Common myeloid progenitor, CD34-positive (primary cell): ENCODE measurements around the gene NGB.

Experiments
- CTCF ChIA-PET: fragments of 350-600 bp; sonication (Branson Sonifier 250); formaldehyde crosslinking; loops from one replicate; lab custom pipeline; 2021; ENCODE audit warnings: antibody characterized with exemption; lab: Charles Lee
- POLR2A ChIA-PET: fragments of 350-600 bp; sonication (Branson Sonifier 250); formaldehyde crosslinking; loops from one replicate; lab custom pipeline; 2021; ENCODE audit warnings: antibody characterized with exemption; lab: Charles Lee
- DNase-seq, 3 donors: peaks; one replicate each; pipeline versions ENCODE4 v3.0.0 to v3.0.0-alpha.2; 2013
- H3K27ac ChIP-seq, 2 experiments: 1 replicate in 1 of 2; 2 replicates in 1 of 2; pipeline ENCODE4 v1.7.0; 2013; ENCODE audit warnings: inconsistent platforms in 2 of 2, low read length in 2 of 2, mild to moderate bottlenecking in 2 of 2, low read depth in 1 of 2, moderate library complexity in 1 of 2; ENCODE audit not compliant: severe bottlenecking in 2 of 2, insufficient read depth in 1 of 2, poor library complexity in 1 of 2
- H3K27me3 ChIP-seq, 5 experiments: replicated peaks in 2 of 5; 1 replicate in 3 of 5; 2 replicates in 2 of 5; pipeline versions ENCODE4 v1.6.1 to v1.7.0; 2013; ENCODE audit warnings: low read length in 4 of 5, mild to moderate bottlenecking in 2 of 5, moderate library complexity in 2 of 5, inconsistent platforms in 1 of 5; ENCODE audit not compliant: insufficient read depth in 5 of 5, control insufficient read depth in 4 of 5
- H3K36me3 ChIP-seq, 4 experiments: 1 replicate in 2 of 4; 2 replicates in 2 of 4; pipeline versions ENCODE4 v1.6.1 to v1.7.0; 2013; ENCODE audit warnings: low read length in 3 of 4, control low read depth in 1 of 4, mild to moderate bottlenecking in 1 of 4; ENCODE audit not compliant: control insufficient read depth in 4 of 4, insufficient read depth in 4 of 4
- H3K4me1 ChIP-seq, 4 experiments: 1 replicate in 3 of 4; 2 replicates in 1 of 4; pipeline versions ENCODE4 v1.6.1 to v1.7.1; 2013; ENCODE audit warnings: low read length in 3 of 4, mild to moderate bottlenecking in 3 of 4, control low read depth in 1 of 4, inconsistent platforms in 1 of 4, moderate library complexity in 1 of 4; ENCODE audit not compliant: control insufficient read depth in 4 of 4, insufficient read depth in 4 of 4; ENCODE audit errors: control extremely low read depth in 1 of 4
- H3K4me3 ChIP-seq, 7 experiments: 1 replicate in 4 of 7; 2 replicates in 3 of 7; pipeline versions ENCODE4 v1.5.1 to v1.7.0; 2013; ENCODE audit warnings: mild to moderate bottlenecking in 7 of 7, low read length in 6 of 7, moderate library complexity in 6 of 7, inconsistent platforms in 2 of 7, low read depth in 2 of 7, control low read depth in 1 of 7; ENCODE audit not compliant: insufficient read depth in 4 of 7, control insufficient read depth in 1 of 7; ENCODE audit errors: extremely low read depth in 1 of 7
- H3K9me3 ChIP-seq, 5 experiments: 1 replicate in 4 of 5; 2 replicates in 1 of 5; pipeline versions ENCODE4 v1.6.1 to v1.7.1; 2013; ENCODE audit warnings: low read length in 4 of 5, mild to moderate bottlenecking in 2 of 5, inconsistent platforms in 1 of 5, low read depth in 1 of 5, moderate library complexity in 1 of 5; ENCODE audit not compliant: control insufficient read depth in 4 of 5, insufficient read depth in 2 of 5; ENCODE audit errors: control extremely low read depth in 1 of 5
- WGBS: methylation state at CpG from one replicate; pipeline ENCODE4 v1.1.5; 2013; ENCODE audit not compliant: insufficient coverage; 5-methylcytosine and 5-hydroxymethylcytosine counted together

The NGB gene

DNA sequence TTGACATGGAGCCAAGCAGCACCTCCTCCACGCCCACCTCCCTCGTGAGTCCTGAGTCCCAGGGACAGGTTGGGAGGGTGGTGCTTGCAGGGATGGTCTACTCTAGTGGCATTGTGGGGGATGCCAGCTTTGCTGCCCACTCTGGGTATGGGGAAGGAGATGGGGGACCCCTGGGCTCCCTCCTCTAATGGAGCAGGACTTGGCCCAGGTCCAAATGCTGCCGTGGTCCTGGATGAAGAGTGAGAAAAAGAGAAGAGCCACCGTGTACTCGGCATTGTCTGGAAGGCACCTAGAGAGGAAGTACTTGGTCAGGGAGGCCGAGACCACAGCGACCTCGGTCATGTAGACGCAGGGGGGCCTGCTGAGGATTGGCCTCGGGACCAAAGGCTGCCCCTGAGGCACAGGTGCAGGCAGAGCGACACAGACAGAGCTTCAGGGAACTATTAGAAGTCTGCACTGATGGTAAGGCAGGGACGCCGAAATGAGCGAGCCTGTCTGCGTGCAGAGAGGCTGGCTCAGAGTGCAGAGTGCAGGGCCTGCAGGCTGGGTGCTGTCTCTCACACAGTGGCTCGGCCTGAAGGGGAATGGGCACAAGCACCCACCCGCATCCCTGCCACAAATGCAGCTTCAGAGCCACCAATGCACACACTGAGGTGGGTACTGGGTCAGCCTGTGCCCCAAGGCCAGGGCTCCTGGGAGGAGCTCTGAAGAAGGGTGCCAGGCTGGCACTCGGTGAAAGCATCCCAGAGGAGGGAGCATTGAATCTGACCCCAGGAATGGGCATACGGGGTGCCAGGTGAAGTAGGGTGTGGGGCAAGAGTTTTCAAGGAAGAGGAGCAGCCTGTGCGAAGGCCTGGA lies 17.4 kb downstream of the NGB start:
- no peak overlapping the region for H3K4me3 ChIP-seq
- ChIA-PET POLR2A (no interaction called here), CTCF (no interaction called here)
- 48% methylated on average over 16 of the region's 20 CpGs for WGBS
- peak in 2 of 3 donors; percentile 32 to 40 for DNase-seq
- H3K9me3 ChIP-seq: no peaks in the 10 kb centered on the region
- peaks cover 0 to 2% (median 0%) of the 10 kb centered on the region in 5 experiments for H3K27me3 ChIP-seq
- no peaks in the 10 kb centered on the region for H3K36me3 ChIP-seq
- no peak overlapping the region for H3K27ac ChIP-seq
- peaks cover 0 to 9% (median 2%) of the 10 kb centered on the region in 4 experiments for H3K4me1 ChIP-seq

DNA sequence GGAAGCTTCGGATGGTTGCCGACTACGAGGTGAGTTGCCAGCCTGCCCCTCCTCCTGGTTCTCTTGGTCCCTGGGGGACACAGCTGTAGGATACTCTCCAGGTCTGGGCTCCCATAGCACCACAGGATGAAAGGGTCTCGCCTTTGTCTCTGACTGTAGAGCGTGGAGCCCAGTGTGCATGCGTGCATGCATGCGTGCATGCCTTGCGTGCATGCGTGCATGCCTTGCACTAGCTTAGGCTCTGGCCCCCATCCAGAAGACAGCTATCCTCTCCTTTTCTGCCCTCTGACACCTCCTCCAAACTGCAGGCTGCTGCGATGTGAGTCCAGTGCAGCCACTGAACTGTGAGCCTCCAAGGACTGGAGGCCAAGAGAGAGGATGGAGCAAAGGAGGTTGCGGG lies 19.1 kb downstream of the NGB start:
- peaks cover 0 to 9% (median 2%) of the 10 kb centered on the region in 4 experiments for H3K4me1 ChIP-seq
- no peak for DNase-seq
- ChIA-PET POLR2A (interaction anchor here (0.7 kb wide), 1 partner anchor 52 kb away, joined by 5 read pairs; no protein-coding TSS in a partner anchor), CTCF (no interaction called here)
- no peak overlapping the region for H3K4me3 ChIP-seq
- peaks cover 0 to 2% (median 0%) of the 10 kb centered on the region in 5 experiments for H3K27me3 ChIP-seq
- no peaks in the 10 kb centered on the region for H3K9me3 ChIP-seq
- no peak overlapping the region for H3K27ac ChIP-seq
- no peaks in the 10 kb centered on the region for H3K36me3 ChIP-seq
- WGBS: 97% methylated on average over 10 of the region's 11 CpGs

DNA sequence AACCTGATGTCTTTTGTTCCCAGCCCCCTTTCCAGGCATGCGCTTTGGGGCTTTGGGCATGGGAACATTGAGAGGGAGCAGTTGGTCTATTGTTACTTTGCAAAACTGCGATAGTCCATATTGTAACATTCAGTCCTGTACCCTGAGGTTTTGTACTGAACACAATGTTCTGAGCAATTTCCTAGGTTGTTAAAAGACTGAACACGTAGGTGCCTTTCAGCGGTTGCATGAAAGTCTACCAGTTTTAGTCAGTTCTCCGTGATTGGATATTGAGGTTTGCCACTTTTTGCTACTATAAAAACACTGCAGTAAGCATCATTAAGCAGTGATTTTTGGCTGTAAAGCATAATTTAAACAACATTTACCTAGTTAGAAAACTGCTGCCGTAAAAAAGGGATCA lies 20.1 kb downstream of the NGB start:
- ChIA-PET POLR2A (no interaction called here), CTCF (no interaction called here)
- H3K27me3 ChIP-seq: peaks cover 0 to 2% (median 0%) of the 10 kb centered on the region in 5 experiments
- no peak for DNase-seq
- 94% methylated on average over 3 of the region's 6 CpGs for WGBS
- H3K4me1 ChIP-seq: peaks cover 0 to 9% (median 2%) of the 10 kb centered on the region in 4 experiments
- H3K4me3 ChIP-seq: no peak overlapping the region
- no peak overlapping the region for H3K27ac ChIP-seq
- no peaks in the 10 kb centered on the region for H3K36me3 ChIP-seq
- H3K9me3 ChIP-seq: no peaks in the 10 kb centered on the region

DNA sequence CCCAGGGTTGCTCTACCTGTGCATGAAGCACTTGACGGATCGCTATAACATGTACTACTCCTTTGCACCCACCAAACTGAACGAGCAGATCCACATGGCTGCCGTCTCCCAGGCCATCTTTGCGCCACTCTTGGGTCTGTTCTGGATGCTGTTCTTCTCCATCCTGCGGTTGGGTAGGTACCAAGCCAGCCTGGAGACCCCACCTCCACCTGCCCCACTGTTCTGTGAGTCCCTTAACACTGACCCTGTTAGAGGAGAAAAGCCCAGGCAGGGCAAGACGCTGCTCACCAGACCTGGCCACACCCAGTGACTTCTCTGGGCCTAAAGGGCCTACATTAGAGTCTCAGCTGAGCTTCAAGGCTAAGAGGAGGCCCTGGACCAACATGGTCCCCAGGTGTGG lies 21.7 kb downstream of the NGB start:
- H3K9me3 ChIP-seq: no peaks in the 10 kb centered on the region

DNA sequence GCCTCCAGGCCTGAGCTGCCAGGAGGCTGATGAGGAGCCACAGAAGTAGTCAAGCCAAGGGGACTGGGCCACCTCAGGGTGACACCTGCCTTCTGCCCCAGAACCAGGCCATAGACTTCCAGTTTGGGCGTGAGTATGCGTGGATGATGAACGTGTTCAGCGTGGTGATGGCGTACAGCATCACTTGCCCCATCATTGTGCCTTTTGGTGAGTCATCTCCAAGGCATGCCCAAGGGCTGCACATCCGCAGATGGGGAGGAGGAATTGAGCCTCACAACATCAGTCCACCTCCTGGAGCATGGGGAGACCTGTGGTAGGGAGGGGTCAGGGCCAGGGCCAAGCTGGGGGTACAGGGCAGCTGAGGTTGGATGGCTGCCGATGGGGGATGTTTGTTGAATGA lies 22.3 kb downstream of the NGB start:
- H3K4me3 ChIP-seq: no peak overlapping the region
- no peak for DNase-seq
- no peaks in the 10 kb centered on the region for H3K27me3 ChIP-seq
- H3K36me3 ChIP-seq: no peaks in the 10 kb centered on the region
- no peaks in the 10 kb centered on the region for H3K9me3 ChIP-seq
- POLR2A ChIA-PET: no interaction called here
- H3K4me1 ChIP-seq: peaks cover under 1 to 10% (median 3%) of the 10 kb centered on the region in 4 experiments
- CTCF ChIA-PET: no interaction called here
- WGBS: 97% methylated on average over 6 of the region's 7 CpGs
- H3K27ac ChIP-seq: no peak overlapping the region

More for the DNA sequence above, 21.7 kb downstream of the NGB start:
- POLR2A ChIA-PET: no interaction called here
- 92% methylated on average over 7 of the region's 7 CpGs for WGBS
- Histone ChIP-seq H3K4me3 (no peak overlapping the region), H3K4me1 (peaks cover 0 to 9% (median 2%) of the 10 kb centered on the region in 4 experiments), H3K27me3 (no peaks in the 10 kb centered on the region), H3K27ac (no peak overlapping the region), H3K36me3 (no peaks in the 10 kb centered on the region)
- DNase-seq: no peak
- CTCF ChIA-PET: no interaction called here

DNA sequence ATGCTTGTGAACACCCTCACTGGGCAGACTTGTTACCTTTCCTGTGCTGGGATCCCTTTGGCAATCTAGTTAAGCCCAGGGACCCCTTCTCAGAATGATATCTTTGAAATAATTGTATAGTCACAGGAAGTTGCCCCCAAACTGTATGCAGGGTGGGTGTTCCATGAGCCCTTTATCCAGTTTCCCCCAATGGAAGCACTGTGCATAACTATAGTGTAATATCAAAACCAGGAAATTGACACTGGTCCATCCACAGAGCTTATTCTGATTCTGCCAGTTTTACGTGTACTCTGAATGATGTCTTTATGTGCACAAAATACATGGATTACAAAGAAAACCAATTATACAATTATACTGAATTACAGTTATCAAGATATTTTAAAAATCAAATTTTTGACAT lies 24.2 kb downstream of the NGB start:
- peaks cover 2 to 21% (median 17%) of the 10 kb centered on the region in 4 experiments for H3K4me1 ChIP-seq
- no peak overlapping the region for H3K4me3 ChIP-seq
- POLR2A ChIA-PET: interaction anchor here (0.7 kb wide), 1 partner anchor 17 kb away, joined by 3 read pairs; no protein-coding TSS in a partner anchor
- no peak for DNase-seq
- no peaks in the 10 kb centered on the region for H3K9me3 ChIP-seq
- no peaks in the 10 kb centered on the region for H3K27me3 ChIP-seq
- H3K36me3 ChIP-seq: no peaks in the 10 kb centered on the region
- no peak overlapping the region for H3K27ac ChIP-seq
- CTCF ChIA-PET: interaction anchor here (0.5 kb wide), 1 partner anchor 335 kb away, joined by 3 read pairs; no protein-coding TSS in a partner anchor
- WGBS: no CpG with 5 or more reads among the region's 1 CpG

DNA sequence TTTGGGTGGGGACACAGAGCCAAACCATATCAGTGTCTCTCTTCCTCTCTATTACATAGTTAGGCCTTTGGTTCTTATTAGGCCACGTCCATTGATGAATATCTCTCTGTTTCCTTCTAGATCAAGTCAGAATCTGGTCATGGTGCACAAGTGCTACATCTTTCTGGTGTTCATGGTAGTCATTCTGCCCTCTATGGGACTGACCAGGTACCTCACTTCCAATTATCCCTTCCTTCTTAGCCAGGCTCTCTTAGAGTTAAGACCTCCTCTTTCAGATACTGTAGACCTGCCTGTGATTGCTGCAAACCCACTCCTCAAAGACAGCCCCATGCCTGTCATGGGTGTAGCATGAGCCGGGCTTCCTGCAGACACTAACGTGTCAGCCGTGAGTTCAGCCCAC lies 25.2 kb downstream of the NGB start:
- 100% methylated on average over 1 of the region's 4 CpGs for WGBS
- DNase-seq: no peak
- POLR2A ChIA-PET: no interaction called here
- H3K27ac ChIP-seq: no peak overlapping the region
- no peaks in the 10 kb centered on the region for H3K36me3 ChIP-seq
- no peak overlapping the region for H3K4me3 ChIP-seq
- CTCF ChIA-PET: no interaction called here
- H3K4me1 ChIP-seq: peaks cover 2 to 23% (median 18%) of the 10 kb centered on the region in 4 experiments
- no peaks in the 10 kb centered on the region for H3K9me3 ChIP-seq
- no peaks in the 10 kb centered on the region for H3K27me3 ChIP-seq
